NCI-H2029 (cell line): Measurements from ENCODE around the gene TAS1R3.
"Not testable (repeated sequence)": the region's sequence is repeated elsewhere in the genome, so short reads cannot be mapped to it uniquely, and the experiment has no call there.

Experiments used
- DNase-seq: peaks from one replicate; lab custom pipeline; 2025; lab: John Stamatoyannopoulos, UW

TAS1R3 gene

DNA sequence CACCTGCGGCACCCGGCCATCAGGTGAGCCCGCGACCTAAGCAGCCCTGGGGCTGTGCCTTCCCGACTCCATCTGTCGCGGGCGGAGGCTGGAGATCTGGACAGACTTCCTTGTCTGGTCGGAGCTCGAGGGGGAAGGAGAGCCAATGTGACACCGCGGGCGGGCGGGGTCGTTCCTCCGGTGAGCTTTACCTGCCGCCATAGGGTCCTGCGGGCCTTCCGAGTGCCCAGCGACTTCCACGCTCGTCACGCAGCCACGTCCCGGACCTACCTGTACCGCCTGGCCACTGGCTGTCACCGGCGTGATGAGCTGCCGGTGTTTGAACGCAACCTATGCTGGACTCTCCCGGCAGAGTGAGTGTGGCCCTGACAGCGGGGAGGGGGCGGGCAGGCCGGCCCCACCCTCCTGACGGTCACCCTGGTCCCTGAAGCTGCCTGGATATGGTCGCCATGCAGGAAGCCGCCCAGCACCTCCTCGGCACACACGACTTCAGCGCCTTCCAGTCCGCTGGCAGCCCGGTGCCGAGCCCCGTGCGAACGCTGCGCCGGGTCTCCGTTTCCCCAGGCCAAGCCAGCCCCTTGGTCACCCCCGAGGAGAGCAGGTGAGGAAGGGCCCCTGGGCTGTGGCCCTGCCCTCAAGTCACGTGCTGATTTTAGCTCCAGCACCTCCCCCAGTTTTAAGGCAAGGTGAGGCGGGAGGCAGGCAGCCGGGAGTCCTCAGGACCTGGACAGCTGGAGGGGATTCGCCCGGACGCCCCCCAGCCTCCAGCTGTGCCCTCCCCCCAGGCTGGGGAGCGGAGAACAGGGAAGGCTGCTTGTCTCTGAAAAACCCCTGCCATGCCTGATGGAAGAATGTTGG, 21.6 kb upstream of the TAS1R3 start:
- DNase-seq, result no peak

- DNase-seq, result no peak
Measured at GRCh38 chr1:1310109-1310385, 21.0 kb upstream of the TAS1R3 start.

- DNase-seq, result no peak
Measured at GRCh38 chr1:1310476-1311053, 20.5 kb upstream of the TAS1R3 start.

DNA sequence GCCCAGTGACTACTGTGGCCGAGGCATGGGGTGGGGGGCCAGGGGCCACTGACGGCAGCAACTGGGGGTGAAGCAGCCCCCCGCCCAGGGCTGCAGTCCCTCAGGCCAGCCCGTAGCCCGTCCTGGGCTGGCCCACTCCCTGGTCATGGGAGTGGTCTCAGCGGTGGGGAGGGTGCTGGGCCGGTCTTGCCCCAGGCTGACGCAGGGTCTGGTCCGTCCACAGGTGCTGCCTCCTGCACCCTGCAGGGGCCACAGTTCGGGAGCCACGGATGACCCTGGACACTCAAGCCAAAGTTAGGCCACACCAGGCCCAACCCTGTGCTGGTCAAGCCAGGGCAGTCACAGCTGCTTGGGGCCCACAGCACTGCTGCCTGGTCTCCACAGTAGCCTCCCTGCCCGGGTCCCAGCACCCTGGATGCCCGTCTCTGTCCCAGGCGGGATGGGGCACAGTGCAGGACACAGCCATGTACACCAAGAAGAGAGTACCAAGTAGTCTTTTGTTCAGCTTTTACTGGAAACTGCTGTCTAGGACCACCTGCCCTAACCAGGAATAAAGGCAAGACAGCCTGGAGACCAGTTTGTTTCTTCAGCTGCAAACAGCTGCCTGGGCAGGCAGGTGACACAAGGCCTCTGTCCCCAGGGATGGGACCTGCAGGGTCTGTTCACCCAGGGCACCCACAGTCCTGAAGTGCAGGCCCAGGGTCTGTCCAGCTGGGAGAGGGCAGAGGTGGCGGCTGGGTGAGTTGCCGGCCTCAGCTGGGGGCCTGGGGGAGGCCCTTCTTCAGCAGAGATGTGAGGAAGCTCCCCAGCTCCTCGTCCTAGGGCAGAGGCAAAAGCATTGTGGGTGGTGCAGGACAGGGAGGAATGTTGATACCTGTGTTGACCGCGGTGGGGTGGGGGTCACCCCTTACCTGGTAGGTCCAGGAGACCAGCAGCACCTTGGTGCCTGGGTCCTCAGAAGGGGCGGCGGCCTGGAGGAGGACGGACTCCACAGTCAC, 19.7 kb upstream of the TAS1R3 start:
- no peak for DNase-seq

GRCh38 chr1:1312450-1313314, 18.4 kb upstream of the TAS1R3 start:
- DNase-seq, result no peak

GRCh38 chr1:1313500-1314236, 17.4 kb upstream of the TAS1R3 start:
- DNase-seq, result no peak

GRCh38 chr1:1314237-1314586, 16.9 kb upstream of the TAS1R3 start:
- no peak for DNase-seq

DNA sequence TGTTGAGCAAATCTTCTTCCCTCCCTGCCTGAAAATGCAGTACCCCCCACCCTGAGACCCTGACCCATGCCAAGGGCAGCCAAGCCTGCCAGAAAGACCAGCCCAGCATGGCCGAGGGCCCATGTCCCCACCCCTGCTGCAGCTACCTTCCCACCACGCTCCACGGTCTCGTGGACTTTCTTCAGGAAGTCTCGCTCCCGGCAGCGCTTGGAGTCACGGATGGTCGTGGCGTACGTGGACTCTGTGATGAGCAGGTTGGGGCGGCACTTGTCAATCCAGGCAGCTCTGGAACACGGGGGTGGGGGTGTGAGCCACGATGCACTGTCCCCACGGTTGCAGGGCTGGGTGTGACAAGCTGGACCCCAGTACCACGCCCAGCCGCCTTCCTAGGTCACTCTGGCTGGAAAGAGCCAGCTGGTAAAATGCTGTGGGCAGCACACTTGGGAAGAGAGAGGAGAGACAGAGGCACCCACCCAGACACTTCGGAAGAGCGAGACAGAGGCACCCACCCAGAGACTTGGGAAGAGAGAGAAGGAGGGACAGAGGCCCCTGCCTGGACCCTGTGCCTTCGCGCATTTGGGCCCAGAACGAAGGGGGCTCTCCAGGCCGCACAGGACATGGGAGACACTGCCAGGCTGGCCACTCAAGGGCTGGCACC, 16.3 kb upstream of the TAS1R3 start:
- no peak for DNase-seq

DNA sequence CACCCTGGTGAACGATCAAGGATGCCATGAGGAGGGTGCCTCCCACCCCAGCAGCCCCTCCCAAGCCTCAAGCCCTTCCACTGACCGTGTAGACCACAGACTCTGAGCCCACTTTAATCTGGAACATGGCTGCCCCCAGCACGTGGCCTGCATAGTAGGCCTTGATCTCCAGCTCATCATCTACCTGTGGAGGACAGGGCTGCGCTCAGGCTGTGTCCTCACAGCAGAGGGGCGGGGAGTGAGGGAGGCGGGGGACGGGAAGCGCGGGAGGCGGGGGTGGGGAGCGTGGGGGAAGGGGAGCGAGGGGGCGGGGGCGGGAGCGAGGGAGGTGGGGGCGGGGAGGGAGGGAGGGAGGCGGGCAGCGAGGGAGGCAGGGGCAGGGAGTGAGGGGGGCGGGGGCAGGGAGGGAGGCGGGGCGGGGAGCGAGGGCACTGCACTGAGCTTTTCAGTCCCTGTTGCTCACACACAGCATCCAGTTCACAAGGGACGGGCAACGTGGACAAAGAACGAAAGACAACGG, 15.6 kb upstream of the TAS1R3 start:
- DNase-seq, result no peak

- not testable (repeated sequence) for DNase-seq
Measured at GRCh38 chr1:1316199-1316598, 14.9 kb upstream of the TAS1R3 start.

- no peak for DNase-seq
Measured at GRCh38 chr1:1317420-1317819, 13.7 kb upstream of the TAS1R3 start.

DNA sequence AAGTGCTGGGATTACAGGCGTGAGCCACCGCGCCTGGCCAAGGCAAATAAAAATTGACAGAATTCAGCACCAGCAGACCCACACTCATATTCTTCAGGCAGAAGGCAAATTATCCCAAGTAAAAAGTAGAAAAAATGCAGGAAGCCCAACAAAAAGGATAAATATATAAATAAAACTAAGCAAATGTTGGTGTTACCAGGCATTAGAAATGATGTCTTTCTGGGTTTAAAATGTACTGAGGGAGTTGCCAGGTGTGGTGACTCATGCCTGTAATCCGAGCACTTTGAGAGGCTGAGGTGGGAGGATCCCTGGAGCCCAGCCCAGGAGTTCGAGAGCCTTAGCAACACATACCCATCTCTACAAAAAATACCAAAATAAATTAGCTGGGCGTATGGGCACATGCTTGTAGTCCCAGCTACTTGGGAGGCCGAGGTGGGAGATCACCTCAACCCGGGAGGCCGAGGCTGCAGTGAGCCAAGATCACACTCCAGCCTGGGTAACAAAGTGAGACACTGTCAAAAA, 12.9 kb upstream of the TAS1R3 start:
- DNase-seq, result peak; percentile 89

- DNase-seq, result no peak
Measured at GRCh38 chr1:1318777-1319645, 12.1 kb upstream of the TAS1R3 start.

GRCh38 chr1:1319646-1319941, 11.5 kb upstream of the TAS1R3 start:
- DNase-seq, result no peak

DNA sequence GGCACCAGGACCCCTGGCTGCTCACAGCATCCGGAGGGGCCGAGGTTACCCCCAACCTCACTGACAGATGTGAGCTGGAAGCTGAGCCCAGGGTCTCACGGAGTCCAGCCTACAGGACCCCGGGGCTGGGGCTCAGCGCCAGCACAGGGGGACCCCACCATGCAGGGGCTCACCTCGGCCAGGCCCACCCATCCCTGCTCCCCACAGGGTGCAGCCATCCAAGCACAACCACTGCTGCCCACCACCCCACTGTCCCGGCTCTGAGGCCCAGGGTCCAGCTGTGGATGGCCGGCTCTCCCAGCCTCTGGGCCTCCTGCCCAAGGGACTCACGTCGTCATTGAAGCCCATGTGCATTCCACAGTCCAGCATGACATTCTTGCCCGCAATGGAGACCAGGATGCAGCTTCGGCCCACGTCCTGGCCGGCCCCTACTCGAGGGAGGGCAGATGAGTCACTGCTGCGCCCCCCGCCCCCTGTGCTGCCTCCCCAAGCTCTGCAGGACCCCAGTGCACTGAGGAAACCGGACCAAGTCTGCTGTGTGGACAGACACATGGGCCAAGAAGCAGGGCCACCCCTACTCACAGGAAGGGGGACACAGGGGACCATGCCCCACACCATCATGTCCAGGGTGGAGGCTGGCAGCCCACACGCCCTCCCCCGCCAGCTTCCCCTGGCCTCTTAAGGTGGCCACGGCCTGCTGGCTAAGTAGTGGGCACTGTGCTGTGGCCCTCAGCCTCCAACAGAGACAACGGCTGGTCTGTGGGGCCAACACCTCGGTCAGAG, 10.2 kb upstream of the TAS1R3 start:
- no peak for DNase-seq

- no peak for DNase-seq
Measured at GRCh38 chr1:1321477-1321876, 9.6 kb upstream of the TAS1R3 start.

GRCh38 chr1:1322418-1322817, 8.7 kb upstream of the TAS1R3 start:
- DNase-seq, result no peak

DNA sequence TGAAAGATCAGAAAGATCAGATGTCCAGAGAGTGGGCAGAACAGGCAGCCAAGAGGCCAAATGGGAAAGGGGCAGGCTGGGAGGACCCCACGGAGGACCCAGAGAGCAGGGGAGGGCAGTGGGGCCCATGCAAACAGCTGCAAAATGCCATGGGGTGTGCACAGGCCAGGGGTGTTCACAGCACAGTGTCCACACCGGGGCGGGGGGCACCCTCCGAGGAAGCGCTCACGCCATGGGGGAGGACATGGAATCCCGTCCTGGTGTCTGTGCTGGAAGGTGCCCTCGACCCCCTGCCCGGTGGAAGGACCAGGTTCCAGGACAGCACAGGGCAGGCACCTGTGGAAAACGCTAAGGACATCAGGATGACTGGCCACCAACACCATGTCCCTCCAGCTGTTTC, 8.1 kb upstream of the TAS1R3 start:
- no peak for DNase-seq
